HepG2 (cell line): Measurements from ENCODE around the gene CD36. TPM values are rescaled to one million over a fixed set of nuclear protein-coding genes. Genes with fewer than 3 reads are reported as not detected.

ENCODE experiments used
- ATAC-seq: fragments of 200-7000 bp; cut with Tn5 transposase; 3 replicates; pipeline ENCODE4 v1.9.1; 2020; ENCODE audit warnings: mild to moderate bottlenecking, moderate library complexity
- BruUV-seq: library from RNA; stranded (reverse); fragments of 400-500 nt; replicated peaks from 2 replicates; lab custom pipeline; 2021; lab: Mats Ljungman, UMichigan
- CTCF ChIA-PET: fragments of 300-600 bp; formaldehyde crosslinking; extraction: SDS; loops from one replicate; lab custom pipeline; 2021; ENCODE audit warnings: low total read pairs, inconsistent platforms, low intra/inter-chr PET ratio; lab: Yijun Ruan, JAX
- POLR2A ChIA-PET: fragments of 350-600 bp; sonication (Branson Sonifier 250); formaldehyde crosslinking; loops from one replicate; lab custom pipeline; 2020; ENCODE audit warnings: antibody characterized with exemption, inconsistent platforms; lab: Yijun Ruan, JAX
- DNase-seq: peaks from one replicate; pipeline ENCODE4 v3.0.0-alpha.2; 2015; ENCODE audit warnings: low spot score
- FAIRE-seq: peaks from 3 replicates; lab custom pipeline; 2011; peaks lifted over from hg19 to GRCh38; lab: Jason Lieb, UNC
- H2AFZ ChIP-seq: one replicate; pipeline ENCODE4 v1.6.1; 2011; ENCODE audit warnings: low read length, inconsistent platforms
- H3K27ac ChIP-seq: fragments of 300-600 bp; 3 replicates; pipeline ENCODE4 v1.8.0; 2011; ENCODE audit warnings: mixed run types, mild to moderate bottlenecking, mixed read lengths, low read length, inconsistent platforms; ENCODE audit not compliant: insufficient read depth; ENCODE audit errors: extremely low read length
- H3K27me3 ChIP-seq, 2 experiments: fragments of 200-600 bp in 1 of 2; 2 replicates in 1 of 2; 3 replicates in 1 of 2; pipeline versions ENCODE4 v1.6.0 to v1.8.0; 2011; ENCODE audit warnings: low read length in 2 of 2, mild to moderate bottlenecking in 2 of 2, moderate library complexity in 2 of 2, inconsistent platforms in 1 of 2; ENCODE audit not compliant: insufficient read depth in 2 of 2, control insufficient read depth in 1 of 2
- H3K36me3 ChIP-seq, 2 experiments: fragments of 200-600 bp in 1 of 2; replicated peaks in 1 of 2; 2 replicates in 1 of 2; 3 replicates in 1 of 2; pipeline versions ENCODE4 v1.5.1 to v1.8.0; 2011; ENCODE audit warnings: low read length in 2 of 2, inconsistent platforms in 1 of 2; ENCODE audit not compliant: insufficient read depth in 2 of 2, control insufficient read depth in 1 of 2
- H3K4me1 ChIP-seq: 2 replicates; pipeline ENCODE4 v1.5.1; 2012; ENCODE audit warnings: low read length, inconsistent platforms; ENCODE audit not compliant: insufficient read depth
- H3K4me2 ChIP-seq: 2 replicates; pipeline ENCODE4 v1.6.0; 2011; ENCODE audit warnings: low read depth, low read length, inconsistent platforms
- H3K4me3 ChIP-seq, 3 experiments: fragments of 200-600 bp in 1 of 3; sonication (generic), shearing (Covaris generic) in 1 of 3; replicated peaks in 1 of 3; 2 replicates each; pipeline ENCODE4 v1.5.1; 2011 to 2016; ENCODE audit warnings: low read length in 3 of 3, inconsistent platforms in 2 of 3, low read depth in 2 of 3, mild to moderate bottlenecking in 2 of 3, control low read depth in 1 of 3, mixed read lengths in 1 of 3; ENCODE audit not compliant: insufficient read depth in 1 of 3
- H3K79me2 ChIP-seq: one replicate; pipeline ENCODE4 v1.6.1; 2011; ENCODE audit warnings: low read length, inconsistent platforms; ENCODE audit not compliant: insufficient read depth
- H3K9ac ChIP-seq: 2 replicates; pipeline ENCODE4 v1.6.0; 2011; ENCODE audit warnings: mild to moderate bottlenecking, low read depth, low read length, inconsistent platforms; ENCODE audit not compliant: insufficient read depth
- H3K9me3 ChIP-seq: 2 replicates; pipeline ENCODE4 v1.5.1; 2012; ENCODE audit warnings: mild to moderate bottlenecking, low read length
- H4K20me1 ChIP-seq: 2 replicates; pipeline ENCODE4 v1.6.0; 2011; ENCODE audit warnings: inconsistent platforms, mild to moderate bottlenecking, low read length, moderate library complexity; ENCODE audit not compliant: insufficient read depth
- ATF3 ChIP-seq: sonication (generic); formaldehyde crosslinking; IDR thresholded peaks from 2 replicates; pipeline ENCODE4 v1.4.0; 2020; ENCODE audit warnings: missing genetic modification reagents
- EZH2 ChIP-seq: conservative IDR thresholded peaks from 2 replicates; pipeline ENCODE4 v1.6.1; 2012; ENCODE audit warnings: mild to moderate bottlenecking, low read depth, low read length, moderate library complexity
- GLI4 ChIP-seq: sonication (generic); formaldehyde crosslinking; IDR thresholded peaks from 2 replicates; pipeline ENCODE4 v1.5.1; 2020; ENCODE audit warnings: missing genetic modification reagents, mild to moderate bottlenecking, moderate library complexity, borderline replicate concordance
- HIVEP1 ChIP-seq: sonication (generic); formaldehyde crosslinking; IDR thresholded peaks from 2 replicates; pipeline ENCODE4 v1.4.0; 2020; ENCODE audit warnings: mild to moderate bottlenecking, missing genetic modification reagents
- NFATC3 ChIP-seq: sonication (generic); formaldehyde crosslinking; IDR thresholded peaks from 2 replicates; pipeline ENCODE4 v1.5.1; 2020; ENCODE audit warnings: mild to moderate bottlenecking, missing genetic modification reagents
- NPAS2 ChIP-seq: sonication (generic); formaldehyde crosslinking; IDR thresholded peaks from 2 replicates; pipeline ENCODE4 v1.8.0; 2022; ENCODE audit warnings: mild to moderate bottlenecking, missing genetic modification reagents, borderline replicate concordance
- TAF1 ChIP-seq: sonication (generic); formaldehyde crosslinking; IDR thresholded peaks from 2 replicates; pipeline ENCODE4 v1.4.0; 2020; ENCODE audit warnings: missing genetic modification reagents
- ZNF101 ChIP-seq: sonication (generic); formaldehyde crosslinking; IDR thresholded peaks from 2 replicates; pipeline ENCODE4 v1.4.0; 2020; ENCODE audit warnings: mild to moderate bottlenecking, low read depth, missing genetic modification reagents, borderline replicate concordance
- ZNF280D ChIP-seq: sonication (generic); formaldehyde crosslinking; IDR thresholded peaks from 2 replicates; pipeline ENCODE4 v1.5.1; 2020; ENCODE audit warnings: mild to moderate bottlenecking, missing genetic modification reagents
- ZNF407 ChIP-seq: sonication (generic); formaldehyde crosslinking; IDR thresholded peaks from one replicate; pipeline ENCODE4 v1.5.1; 2020; ENCODE audit warnings: mild to moderate bottlenecking, missing genetic modification reagents; ENCODE audit errors: not compliant biosample characterization
- ZNF468 ChIP-seq: sonication (generic); formaldehyde crosslinking; IDR thresholded peaks from 2 replicates; pipeline ENCODE4 v1.8.0; 2022; ENCODE audit warnings: mild to moderate bottlenecking, moderate library complexity, missing genetic modification reagents
- ZNF570 ChIP-seq: sonication (generic); formaldehyde crosslinking; IDR thresholded peaks from 2 replicates; pipeline ENCODE4 v1.4.0; 2020; ENCODE audit warnings: mild to moderate bottlenecking, missing genetic modification reagents, borderline replicate concordance
- ZNF775 ChIP-seq: sonication (generic); formaldehyde crosslinking; IDR thresholded peaks from 2 replicates; pipeline ENCODE4 v1.4.0; 2020; ENCODE audit warnings: missing genetic modification reagents, mild to moderate bottlenecking, moderate library complexity, borderline replicate concordance
- ZNF841 ChIP-seq: sonication (generic); formaldehyde crosslinking; IDR thresholded peaks from 2 replicates; pipeline ENCODE4 v1.8.1; 2023; ENCODE audit warnings: missing genetic modification reagents, borderline replicate concordance
- WGBS: methylation state at CpG from one replicate; pipeline ENCODE4 v1.1.6; 2017; ENCODE audit warnings: low lambda C conversion rate; 5-methylcytosine and 5-hydroxymethylcytosine counted together
- in situ Hi-C: cut with HindIII; loops from 2 replicates; pipeline ENCODE4 v1.10.0; 2017; ENCODE audit warnings: low pct_unique_long_range_greater_than_20kb; ENCODE audit not compliant: extremely low pct_ligation_motif_present
- intact Hi-C: fragments of 100-400 bp; cut with micrococcal nuclease; formaldehyde crosslinking; loops from one replicate; pipeline ENCODE4 v1.10.0; 2022; ENCODE audit not compliant: unreplicated experiment
- polyA plus RNA-seq, 8 experiments: library from polyadenylated mRNA; depleted of rRNA in 3 of 8; stranded (reverse) in 7 of 8; unstranded in 1 of 8; fragments of >200 nt; fragmentation: Illumina TruSeq in 4 of 8; extraction: Trizol in 4 of 8; gene quantifications; 2 replicates each; pipeline versions ENCODE4 v1.2.1 to v1.2.3, GENCODE V29; 2011 to 2016; ENCODE audit warnings: low read depth in 4 of 8, missing spikeins in 1 of 8, mixed read lengths in 1 of 8; ENCODE audit not compliant: insufficient read depth in 1 of 8
- total RNA-seq, 5 experiments: library from RNA; depleted of rRNA; stranded (reverse); fragments of >200 nt; fragmentation: Illumina TruSeq; extraction: Trizol; gene quantifications; 2 replicates each; pipeline ENCODE4 v1.2.3, GENCODE V29; 2016; ENCODE audit warnings: low read depth in 1 of 5

The CD36 gene
- total and polyA plus RNA-seq, 2 of the 13 experiments (the other 11 are each of a cell fraction or from before 2014, with no cell fraction given) = 2.8 to 4.8 TPM

DNA sequence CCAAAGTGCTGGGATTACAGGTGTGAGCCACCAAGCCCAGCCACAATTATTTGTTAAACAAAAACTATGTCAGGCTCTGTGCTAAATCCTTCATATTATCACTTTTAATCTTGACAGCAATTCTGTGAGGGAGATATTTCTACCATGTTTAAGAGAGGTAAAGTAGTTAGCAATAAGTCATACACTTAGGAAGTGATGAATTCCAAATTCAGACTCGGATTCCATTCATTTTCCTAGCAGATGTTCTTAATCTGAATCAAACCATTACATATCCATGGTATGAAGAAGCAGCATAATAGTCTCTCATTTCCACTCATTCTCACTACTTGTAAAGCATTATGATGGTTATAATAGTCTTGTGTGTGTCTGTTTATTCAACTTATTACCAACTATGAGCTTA lies 2.9 kb upstream of the CD36 start:
- no peak overlapping the region for H3K4me3 ChIP-seq
- CTCF ChIA-PET = no interaction called here
- H3K9ac ChIP-seq = no peak overlapping the region
- no peaks in the 10 kb centered on the region for H4K20me1 ChIP-seq
- H3K36me3 ChIP-seq = no peaks in the 10 kb centered on the region
- POLR2A ChIA-PET = no interaction called here
- DNase-seq (no peak), FAIRE-seq (no peak), ATAC-seq (no peak)
- H3K79me2 ChIP-seq = no peaks in the 10 kb centered on the region
- H3K9me3 ChIP-seq = no peaks in the 10 kb centered on the region
- H3K4me1 ChIP-seq = peaks cover 45% of the 10 kb centered on the region
- BruUV-seq = no TSS peak
- no peaks in the 10 kb centered on the region for H3K27me3 ChIP-seq
- H2AFZ ChIP-seq = no peak overlapping the region
- 97% methylated on average over 1 of the region's 1 CpG for WGBS
- intact Hi-C loops (no loop called here), in situ Hi-C loops (no loop called here)
- no peak overlapping the region for H3K27ac ChIP-seq
- H3K4me2 ChIP-seq = no peak overlapping the region
- TF ChIP-seq HIVEP1 (CRISPR knock-in tag) = no peak
- no peak for TF ChIP-seq EZH2
- TF ChIP-seq ZNF468 = no peak
- TF ChIP-seq ZNF101 (CRISPR knock-in tag) = no peak
- no peak for TF ChIP-seq ZNF570 (CRISPR knock-in tag)
- TF ChIP-seq NFATC3 = no peak
- no peak for TF ChIP-seq ZNF775
- TF ChIP-seq ATF3 = no peak
- no peak for TF ChIP-seq TAF1 (CRISPR knock-in tag)
- TF ChIP-seq ZNF280D (CRISPR knock-in tag) = no peak
- TF ChIP-seq ZNF841 = no peak
- TF ChIP-seq NPAS2 (CRISPR knock-in tag) = no peak
- TF ChIP-seq ZNF407 (CRISPR knock-in tag) = no peak
- no peak for TF ChIP-seq GLI4
